Measurements from ENCODE around the gene FBP2. TPM values are rescaled to one million over a fixed set of nuclear protein-coding genes. Genes with fewer than 3 reads are reported as not detected.

Gene FBP2
- total and polyA plus RNA-seq, 4 donors: 0.02 to 0.88 TPM; not detected in 2

GRCh38 chr9:94511955-94512265 lies 81.7 kb downstream of the FBP2 start:
- Histone ChIP-seq H3K4me3 (no peak overlapping the region), H3K27ac (ENCODE audit: low read depth in 1 of 2, low read length in 1 of 2) (no peak overlapping the region), H3K36me3 (ENCODE audit: control insufficient read depth in 4 of 4, insufficient read depth in 4 of 4, low read length in 4 of 4) (no peaks in the 10 kb centered on the region), H3K27me3 (ENCODE audit: control insufficient read depth in 3 of 3, insufficient read depth in 3 of 3, low read length in 2 of 3) (no peaks in the 10 kb centered on the region), H3K4me1 (ENCODE audit: control insufficient read depth in 5 of 5, insufficient read depth in 5 of 5, low read length in 5 of 5) (no peaks in the 10 kb centered on the region), H3K9ac (ENCODE audit: insufficient read depth in 1 of 2, low read length in 2 of 2) (no peak overlapping the region), H3K9me3 (ENCODE audit: control insufficient read depth in 4 of 4, insufficient read depth in 3 of 4, low read length in 3 of 4) (no peaks in the 10 kb centered on the region)
- TF ChIP-seq, protein P1, sequence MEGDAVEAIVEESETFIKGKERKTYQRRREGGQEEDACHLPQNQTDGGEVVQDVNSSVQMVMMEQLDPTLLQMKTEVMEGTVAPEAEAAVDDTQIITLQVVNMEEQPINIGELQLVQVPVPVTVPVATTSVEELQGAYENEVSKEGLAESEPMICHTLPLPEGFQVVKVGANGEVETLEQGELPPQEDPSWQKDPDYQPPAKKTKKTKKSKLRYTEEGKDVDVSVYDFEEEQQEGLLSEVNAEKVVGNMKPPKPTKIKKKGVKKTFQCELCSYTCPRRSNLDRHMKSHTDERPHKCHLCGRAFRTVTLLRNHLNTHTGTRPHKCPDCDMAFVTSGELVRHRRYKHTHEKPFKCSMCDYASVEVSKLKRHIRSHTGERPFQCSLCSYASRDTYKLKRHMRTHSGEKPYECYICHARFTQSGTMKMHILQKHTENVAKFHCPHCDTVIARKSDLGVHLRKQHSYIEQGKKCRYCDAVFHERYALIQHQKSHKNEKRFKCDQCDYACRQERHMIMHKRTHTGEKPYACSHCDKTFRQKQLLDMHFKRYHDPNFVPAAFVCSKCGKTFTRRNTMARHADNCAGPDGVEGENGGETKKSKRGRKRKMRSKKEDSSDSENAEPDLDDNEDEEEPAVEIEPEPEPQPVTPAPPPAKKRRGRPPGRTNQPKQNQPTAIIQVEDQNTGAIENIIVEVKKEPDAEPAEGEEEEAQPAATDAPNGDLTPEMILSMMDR (IDR thresholded peaks at IDR 0.05; ENCODE audit: control extremely low read depth, extremely low read depth): no peak
- no peak for ATAC-seq (ENCODE audit: insufficient read depth, low FRiP score)
- no peak for DNase-seq
- 83 to 91% methylated on average over 2 of the region's 2 CpGs for WGBS, 2 donors

DNA sequence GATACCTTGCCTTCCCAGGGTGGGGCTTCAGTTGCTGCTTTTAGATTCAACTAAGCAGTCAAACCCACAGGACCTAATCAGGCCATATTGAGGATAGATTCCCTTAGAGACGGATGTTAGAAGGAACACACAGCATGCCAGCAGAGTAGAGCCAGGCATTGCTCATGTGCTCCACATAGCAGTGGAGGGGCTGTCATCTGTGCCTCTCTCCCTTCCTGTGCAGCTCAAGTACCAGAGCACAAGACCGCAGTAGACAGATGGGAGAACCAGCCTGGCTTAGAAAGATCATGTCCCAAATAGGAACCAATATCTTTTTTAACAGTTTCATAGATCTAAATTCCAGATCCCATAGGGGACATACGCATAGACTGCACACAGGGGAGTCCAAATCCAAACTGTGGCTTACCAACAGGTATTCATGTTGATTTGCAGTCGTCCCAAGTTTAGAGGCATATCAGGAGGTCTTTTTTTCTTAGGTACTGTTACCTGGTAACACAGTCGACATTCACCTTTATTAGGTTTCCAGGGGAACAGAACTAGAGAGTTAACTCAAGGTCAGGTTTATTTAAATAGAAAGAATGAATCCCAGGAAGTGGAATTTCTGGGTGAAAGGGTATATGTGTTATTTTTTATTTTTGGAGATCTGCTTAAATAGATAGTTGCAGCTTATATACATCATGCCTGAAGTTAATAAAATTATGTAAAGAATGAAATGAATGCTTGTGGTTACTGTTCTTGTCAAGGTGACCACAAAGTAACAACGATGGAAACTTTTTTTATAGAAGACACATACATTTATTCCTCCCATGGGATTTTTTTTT lies 82.3 kb downstream of the FBP2 start:
- no peak overlapping the region for H3K9ac ChIP-seq (ENCODE audit: insufficient read depth in 1 of 2, low read length in 2 of 2)
- H3K27ac ChIP-seq (ENCODE audit: low read depth in 1 of 2, low read length in 1 of 2): no peak overlapping the region
- peak in 1 of 3 donors; percentile 31 for DNase-seq
- TF ChIP-seq, protein P1 (IDR thresholded peaks at IDR 0.05; ENCODE audit: control extremely low read depth, extremely low read depth): no peak
- no peaks in the 10 kb centered on the region for H3K9me3 ChIP-seq (ENCODE audit: control insufficient read depth in 4 of 4, insufficient read depth in 3 of 4, low read length in 3 of 4)
- 55 to 60% methylated on average over 6 of the region's 6 CpGs for WGBS, 2 donors
- H3K4me1 ChIP-seq (ENCODE audit: control insufficient read depth in 5 of 5, insufficient read depth in 5 of 5, low read length in 5 of 5): no peaks in the 10 kb centered on the region
- no peak for ATAC-seq (ENCODE audit: insufficient read depth, low FRiP score)
- no peaks in the 10 kb centered on the region for H3K36me3 ChIP-seq (ENCODE audit: control insufficient read depth in 4 of 4, insufficient read depth in 4 of 4, low read length in 4 of 4)
- no peaks in the 10 kb centered on the region for H3K27me3 ChIP-seq (ENCODE audit: control insufficient read depth in 3 of 3, insufficient read depth in 3 of 3, low read length in 2 of 3)
- no peak overlapping the region for H3K4me3 ChIP-seq

Other genes starting within 250 kb of the FBP2 start
- under 1 TPM in 1 of 2 donors, not detected in 1; 0.09 TPM for gene PCAT7, start 38.7 kb downstream of the FBP2 start, total RNA-seq
- gene PCAT7, start 38.7 kb downstream of the FBP2 start, polyA plus RNA-seq: under 1 TPM; 0.10 to 0.28 TPM
- 100 to 1,000 TPM in 1 of 2 donors, 10 to 100 TPM in 1; 17.1 to 238 TPM for gene FBP1, start 45.7 kb upstream of the FBP2 start, total RNA-seq
- gene FBP1, start 45.7 kb upstream of the FBP2 start, polyA plus RNA-seq: 100 to 1,000 TPM in 1 of 2 donors, 10 to 100 TPM in 1; 69.3 to 259 TPM
- gene AOPEP, start 132.9 kb upstream of the FBP2 start, total RNA-seq: 100 to 1,000 TPM in 1 of 2 donors, 10 to 100 TPM in 1; 76.9 to 121 TPM
- gene AOPEP, start 132.9 kb upstream of the FBP2 start, polyA plus RNA-seq: 10 to 100 TPM; 29.0 to 43.0 TPM